NB4 (cell line): ENCODE data around the gene PDE4D.

Experiments used
- MAX ChIP-seq: IDR thresholded peaks from 2 replicates; pipeline ENCODE4 v1.6.1; 2011; ENCODE audit warnings: low read depth, low read length
- MYC ChIP-seq: IDR thresholded peaks from 2 replicates; pipeline ENCODE4 v1.6.1; 2011; ENCODE audit warnings: low read depth, low read length
- POLR2A ChIP-seq: IDR thresholded peaks from 2 replicates; pipeline ENCODE4 v1.6.1; 2011; ENCODE audit warnings: mild to moderate bottlenecking; ENCODE audit not compliant: insufficient read length; ENCODE audit errors: extremely low read depth
- TF ChIP-seq, protein P1 (sequence below): IDR thresholded peaks from one replicate; pipeline ENCODE4 v1.5.1; 2012; ENCODE audit warnings: low read depth, low read length

- TF ChIP-seq POLR2A (no peak), MYC (no peak), MAX (peak; percentile 40; the same call in 1 of the 2 replicates)
- TF ChIP-seq, protein P1, sequence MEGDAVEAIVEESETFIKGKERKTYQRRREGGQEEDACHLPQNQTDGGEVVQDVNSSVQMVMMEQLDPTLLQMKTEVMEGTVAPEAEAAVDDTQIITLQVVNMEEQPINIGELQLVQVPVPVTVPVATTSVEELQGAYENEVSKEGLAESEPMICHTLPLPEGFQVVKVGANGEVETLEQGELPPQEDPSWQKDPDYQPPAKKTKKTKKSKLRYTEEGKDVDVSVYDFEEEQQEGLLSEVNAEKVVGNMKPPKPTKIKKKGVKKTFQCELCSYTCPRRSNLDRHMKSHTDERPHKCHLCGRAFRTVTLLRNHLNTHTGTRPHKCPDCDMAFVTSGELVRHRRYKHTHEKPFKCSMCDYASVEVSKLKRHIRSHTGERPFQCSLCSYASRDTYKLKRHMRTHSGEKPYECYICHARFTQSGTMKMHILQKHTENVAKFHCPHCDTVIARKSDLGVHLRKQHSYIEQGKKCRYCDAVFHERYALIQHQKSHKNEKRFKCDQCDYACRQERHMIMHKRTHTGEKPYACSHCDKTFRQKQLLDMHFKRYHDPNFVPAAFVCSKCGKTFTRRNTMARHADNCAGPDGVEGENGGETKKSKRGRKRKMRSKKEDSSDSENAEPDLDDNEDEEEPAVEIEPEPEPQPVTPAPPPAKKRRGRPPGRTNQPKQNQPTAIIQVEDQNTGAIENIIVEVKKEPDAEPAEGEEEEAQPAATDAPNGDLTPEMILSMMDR = no peak
Measured at GRCh38 chr5:58926541-58926935, 967.0 kb downstream of the PDE4D start.
